ENCODE results near the gene CEBPE. TPM values are rescaled to one million over a fixed set of nuclear protein-coding genes. Genes with fewer than 3 reads are reported as not detected.
A peak's percentile ranks its signal among the peaks of the same experiment; 100 is the strongest.

CEBPE gene
- total RNA-seq, 1 experiment from 2014 or later = not detected

- ChIA-PET POLR2A (no interaction called here), CTCF (no interaction called here)
- intact Hi-C loops (cut with micrococcal nuclease; ENCODE audit: unreplicated experiment) = no loop called here
- Histone ChIP-seq H3K4me1 (peaks cover 3% of the 10 kb centered on the region; the same call in 1 of the 2 replicates), H3K36me3 (ENCODE audit: control insufficient read depth, insufficient read depth, low read length) (no peaks in the 10 kb centered on the region), H3K4me3 (ENCODE audit: low read depth, low read length) (no peak overlapping the region), H3K27me3 (replicated peaks; ENCODE audit: control insufficient read depth, insufficient read depth, low read length) (no peaks in the 10 kb centered on the region), H3K9me3 (no peaks in the 10 kb centered on the region)
- H3K9me3 Mint-ChIP-seq (ENCODE audit: unreplicated experiment) = no peaks in the 10 kb centered on the region
- no peaks in the 10 kb centered on the region for H3K27me3 Mint-ChIP-seq (ENCODE audit: insufficient read depth, unreplicated experiment)
- no peak for DNase-seq
- TF ChIP-seq CTCF (IDR thresholded peaks at IDR 0.05; ENCODE audit: insufficient read depth in 1 of 2, low read depth in 1 of 2, low read length in 1 of 2, severe bottlenecking in 1 of 2, unreplicated experiment in 1 of 2) = no peak
- peaks cover 25% of the 10 kb centered on the region for H3K36me3 Mint-ChIP-seq (ENCODE audit: insufficient read depth, unreplicated experiment)
- H3K27ac Mint-ChIP-seq (ENCODE audit: unreplicated experiment) = no peak overlapping the region
- no peak overlapping the region for H3K4me3 Mint-ChIP-seq (ENCODE audit: unreplicated experiment)
- no TSS peak for BruUV-seq (replicated peaks)
- H3K4me1 Mint-ChIP-seq (ENCODE audit: low read depth, unreplicated experiment) = peaks cover 10% of the 10 kb centered on the region
Measured at GRCh38 chr14:23097786-23098185, 21.3 kb downstream of the CEBPE start.

- no peaks in the 10 kb centered on the region for H3K27me3 Mint-ChIP-seq (ENCODE audit: insufficient read depth, unreplicated experiment)
- H3K36me3 ChIP-seq (ENCODE audit: control insufficient read depth, insufficient read depth, low read length) = no peaks in the 10 kb centered on the region
- H3K4me3 Mint-ChIP-seq (ENCODE audit: unreplicated experiment) = no peak within 1 kb of the TSS
- no peaks in the 10 kb centered on the region for H3K27me3 ChIP-seq (replicated peaks; ENCODE audit: control insufficient read depth, insufficient read depth, low read length)
- intact Hi-C loops (cut with micrococcal nuclease; ENCODE audit: unreplicated experiment) = loop anchor here (1.0 to 2.0 kb wide), 2 partner anchors 17 to 25 kb away; no protein-coding TSS in a partner anchor
- no peak within 1 kb of the TSS for H3K27ac Mint-ChIP-seq (ENCODE audit: unreplicated experiment)
- TF ChIP-seq CTCF (IDR thresholded peaks at IDR 0.05; ENCODE audit: insufficient read depth in 1 of 2, low read depth in 1 of 2, low read length in 1 of 2, severe bottlenecking in 1 of 2, unreplicated experiment in 1 of 2) = no peak
- no peaks in the 10 kb centered on the region for H3K9me3 ChIP-seq
- DNase-seq = peak; percentile 98 to 99
- H3K4me3 ChIP-seq (ENCODE audit: low read depth, low read length) = peak within 1 kb of the TSS; percentile 79
- ChIA-PET POLR2A (interaction anchor here (0.6 to 2.2 kb wide), 29 partner anchors 9 to 832 kb away, joined by 3 to 23 read pairs (median 4); partner anchors contain the start of genes AJUBA, BCL2L2, CIROP and PABPN1), CTCF (interaction anchor here (0.5 to 3.3 kb wide), 20 partner anchors 8 to 754 kb away, joined by 3 to 110 read pairs (median 4); partner anchors contain the start of genes CDH24 and PABPN1)
- peaks cover 3% of the 10 kb centered on the region; the same call in 1 of the 2 replicates for H3K4me1 ChIP-seq
- H3K9me3 Mint-ChIP-seq (ENCODE audit: unreplicated experiment) = no peaks in the 10 kb centered on the region
- H3K36me3 Mint-ChIP-seq (ENCODE audit: insufficient read depth, unreplicated experiment) = peaks cover 47% of the 10 kb centered on the region
- TSS peak; percentile 77 for BruUV-seq (replicated peaks)
- H3K4me1 Mint-ChIP-seq (ENCODE audit: low read depth, unreplicated experiment) = peaks cover 10% of the 10 kb centered on the region
Measured at GRCh38 chr14:23095196-23096108, 23.6 kb downstream of the CEBPE start, which contains the start of gene C14orf119. C14orf119 (plus strand) TSS chr14:23095505; CDS start chr14:23097659, 2,154 bp downstream.

- Histone ChIP-seq H3K27me3 (replicated peaks; ENCODE audit: control insufficient read depth, insufficient read depth, low read length) (no peaks in the 10 kb centered on the region), H3K4me1 (peaks cover 3% of the 10 kb centered on the region; the same call in 1 of the 2 replicates), H3K4me3 (ENCODE audit: low read depth, low read length) (peak within 1 kb of the TSS; percentile 79), H3K36me3 (ENCODE audit: control insufficient read depth, insufficient read depth, low read length) (peaks cover 1% of the 10 kb centered on the region), H3K9me3 (no peaks in the 10 kb centered on the region)
- TF ChIP-seq CTCF (IDR thresholded peaks at IDR 0.05; ENCODE audit: insufficient read depth in 1 of 2, low read depth in 1 of 2, low read length in 1 of 2, severe bottlenecking in 1 of 2, unreplicated experiment in 1 of 2) = no peak
- intact Hi-C loops (cut with micrococcal nuclease; ENCODE audit: unreplicated experiment) = loop anchor here (1.0 to 2.0 kb wide), 2 partner anchors 16 to 24 kb away; no protein-coding TSS in a partner anchor
- DNase-seq = peak; percentile 78 to 85
- Mint-ChIP-seq H3K4me1 (ENCODE audit: low read depth, unreplicated experiment) (peaks cover 10% of the 10 kb centered on the region), H3K27ac (ENCODE audit: unreplicated experiment) (no peak within 1 kb of the TSS), H3K36me3 (ENCODE audit: insufficient read depth, unreplicated experiment) (peaks cover 48% of the 10 kb centered on the region), H3K9me3 (ENCODE audit: unreplicated experiment) (no peaks in the 10 kb centered on the region), H3K4me3 (ENCODE audit: unreplicated experiment) (no peak within 1 kb of the TSS), H3K27me3 (ENCODE audit: insufficient read depth, unreplicated experiment) (no peaks in the 10 kb centered on the region)
- ChIA-PET CTCF (interaction anchor here (0.6 to 3.3 kb wide), 16 partner anchors 14 to 734 kb away, joined by 3 to 110 read pairs (median 8); partner anchors contain the start of genes CDH24 and PABPN1), POLR2A (interaction anchor here (0.6 to 2.2 kb wide), 26 partner anchors 10 to 227 kb away, joined by 3 to 23 read pairs (median 4); partner anchors contain the start of genes AJUBA, BCL2L2, CIROP and PABPN1)
- no TSS peak for BruUV-seq (replicated peaks)
Measured at GRCh38 chr14:23094666-23095195, 24.3 kb downstream of the CEBPE start, which contains the start of gene ACIN1. ACIN1 (minus strand) TSS chr14:23095136; CDS start chr14:23095112, 24 bp downstream.
